ENCODE results near the gene ZNRF2. TPM values are rescaled to one million over a fixed set of nuclear protein-coding genes. Genes with fewer than 3 reads are reported as not detected.
"Not testable (repeated sequence)": the region's sequence is repeated elsewhere in the genome, so short reads cannot be mapped to it uniquely, and the experiment has no call there.

The ZNRF2 gene
- total RNA-seq, 3 donors from 2014 or later = 8.0 to 9.4 (median 8.3) TPM

DNA sequence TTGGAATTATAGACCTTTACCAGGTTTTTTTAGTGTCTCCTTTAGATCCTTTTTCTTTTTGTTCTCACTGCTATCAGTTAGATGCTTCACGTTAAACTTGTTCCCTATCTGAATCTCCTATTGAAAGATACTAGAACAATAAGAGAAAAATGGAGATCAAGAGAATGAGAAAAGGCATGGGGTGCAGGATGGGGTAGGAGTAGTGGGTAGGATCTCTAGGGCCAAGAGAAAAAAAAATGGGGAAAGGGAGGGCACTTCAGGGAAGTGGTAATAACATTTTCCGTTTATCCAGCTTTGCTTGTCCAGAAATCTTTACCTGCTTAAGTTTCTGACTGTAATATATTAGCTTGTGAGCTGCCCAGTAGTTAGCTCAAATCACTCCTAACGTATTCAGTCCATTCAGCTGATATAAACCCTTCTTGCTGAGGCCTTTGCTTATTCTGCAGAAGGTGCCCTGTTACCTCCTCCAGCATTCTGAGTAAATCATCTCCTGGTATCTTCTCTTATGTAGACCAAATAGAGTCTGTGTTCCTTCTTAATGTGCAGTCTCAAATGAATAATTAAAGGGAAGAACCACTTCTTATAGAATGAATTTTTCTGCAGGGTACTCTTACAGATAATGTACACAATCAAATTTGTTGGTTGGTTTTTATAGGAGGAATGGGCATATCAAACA lies 69.7 kb downstream of the ZNRF2 start:
- peaks cover 18% of the 10 kb centered on the region for H3K4me1 Mint-ChIP-seq (ENCODE audit: low read depth)
- no peak overlapping the region for H3K4me3 Mint-ChIP-seq
- DNase-seq (no peak), ATAC-seq (no peak)
- H3K9me3 Mint-ChIP-seq = no peaks in the 10 kb centered on the region
- H3K36me3 Mint-ChIP-seq (ENCODE audit: insufficient read depth) = peaks cover 13% of the 10 kb centered on the region
- H3K27me3 Mint-ChIP-seq (ENCODE audit: low read depth) = no peaks in the 10 kb centered on the region

DNA sequence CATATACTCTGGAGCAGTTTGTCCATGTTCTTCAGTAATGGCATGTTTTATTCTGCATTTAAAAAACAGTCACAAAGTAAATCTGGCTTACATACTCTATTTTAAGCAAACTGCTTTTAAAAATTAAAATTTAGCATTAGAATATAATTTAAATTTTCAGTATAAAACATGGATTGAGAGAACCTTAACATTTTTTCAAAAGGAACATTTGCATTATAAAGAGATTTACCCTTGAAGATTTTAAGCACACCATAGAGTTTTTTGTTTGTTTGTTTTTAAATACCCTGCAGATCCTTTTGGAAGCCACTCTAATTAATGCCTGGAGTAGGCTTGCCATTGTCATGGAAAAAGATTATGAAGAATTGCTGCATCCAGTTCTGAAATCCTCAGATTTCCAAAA lies 70.4 kb downstream of the ZNRF2 start:
- peaks cover 12% of the 10 kb centered on the region for H3K4me1 Mint-ChIP-seq (ENCODE audit: low read depth)
- no peak for DNase-seq
- H3K9me3 Mint-ChIP-seq = no peaks in the 10 kb centered on the region
- H3K4me3 Mint-ChIP-seq = no peak overlapping the region
- no peaks in the 10 kb centered on the region for H3K27me3 Mint-ChIP-seq (ENCODE audit: low read depth)
- peaks cover 13% of the 10 kb centered on the region for H3K36me3 Mint-ChIP-seq (ENCODE audit: insufficient read depth)
- no peak for ATAC-seq

DNA sequence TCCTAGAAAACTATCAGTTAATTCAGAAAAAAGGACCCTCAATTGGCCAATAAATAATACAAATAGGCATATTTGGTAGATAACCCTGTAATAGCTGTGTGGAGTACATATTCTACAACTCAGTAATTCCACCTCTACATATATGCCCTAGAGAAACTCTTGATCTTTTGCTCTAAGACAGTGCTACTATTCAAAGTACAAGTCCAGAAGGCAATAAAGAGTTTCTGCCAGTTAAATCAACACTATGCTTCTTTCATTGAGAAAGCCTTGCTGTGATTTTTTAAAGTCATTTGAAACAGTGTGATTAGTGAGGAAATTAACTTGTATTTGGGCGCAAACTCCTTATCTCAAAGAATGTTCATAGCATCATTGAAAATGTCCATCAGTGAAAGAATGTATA lies 75.6 kb downstream of the ZNRF2 start:
- Mint-ChIP-seq H3K36me3 (ENCODE audit: insufficient read depth) (peaks cover 16% of the 10 kb centered on the region), H3K27me3 (ENCODE audit: low read depth) (no peaks in the 10 kb centered on the region), H3K9me3 (no peaks in the 10 kb centered on the region), H3K4me1 (ENCODE audit: low read depth) (no peaks in the 10 kb centered on the region), H3K4me3 (no peak overlapping the region)
- no peak for DNase-seq
- no peak for ATAC-seq

DNA sequence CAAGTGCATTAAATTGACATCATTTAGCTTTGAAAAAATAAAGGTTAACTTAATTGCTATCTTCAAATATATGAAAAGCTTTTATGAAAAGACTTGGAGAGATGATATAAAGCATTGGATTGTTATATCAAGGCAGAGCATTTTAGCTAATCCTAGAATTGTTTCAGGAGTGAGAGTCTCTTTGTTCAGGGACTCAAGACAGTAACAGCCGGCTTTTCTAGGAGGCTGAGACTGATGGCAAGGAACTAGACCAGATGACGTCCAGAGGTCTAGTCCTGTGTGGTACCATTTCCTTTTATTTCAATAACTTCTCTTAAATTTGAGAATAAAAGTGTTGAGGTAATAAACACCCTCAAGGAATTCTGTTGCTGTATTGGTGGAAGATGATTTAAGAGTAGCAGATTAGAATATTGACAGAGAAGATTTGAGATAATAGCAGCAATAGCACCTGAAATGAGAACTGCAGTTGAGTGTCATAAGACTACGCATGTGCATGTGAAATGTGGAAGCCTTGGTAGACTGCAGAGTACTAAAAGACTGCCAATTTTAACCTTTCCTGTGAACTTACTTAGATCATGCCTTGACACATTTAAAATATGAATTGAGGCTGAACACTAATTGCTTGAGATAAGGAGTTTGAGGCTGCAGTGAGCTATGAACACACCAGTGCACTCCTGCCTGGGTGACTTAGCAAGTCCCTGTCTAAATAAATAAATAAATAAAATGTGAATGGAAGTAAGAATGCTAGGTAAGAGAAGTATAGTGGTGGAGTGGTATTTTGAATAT lies 79.6 kb downstream of the ZNRF2 start:
- no peak for DNase-seq
- H3K27me3 Mint-ChIP-seq (ENCODE audit: low read depth) = no peaks in the 10 kb centered on the region

GRCh38 chr7:30364773-30365172 lies 80.4 kb downstream of the ZNRF2 start:
- no peaks in the 10 kb centered on the region for H3K4me1 Mint-ChIP-seq (ENCODE audit: low read depth)
- DNase-seq (no peak), ATAC-seq (no peak)
- H3K27me3 Mint-ChIP-seq (ENCODE audit: low read depth) = no peaks in the 10 kb centered on the region
- H3K36me3 Mint-ChIP-seq (ENCODE audit: insufficient read depth) = peaks cover 7% of the 10 kb centered on the region
- no peak overlapping the region for H3K4me3 Mint-ChIP-seq
- no peaks in the 10 kb centered on the region for H3K9me3 Mint-ChIP-seq

More for the DNA sequence above, 79.6 kb downstream of the ZNRF2 start:
- ATAC-seq = no peak
- H3K36me3 Mint-ChIP-seq (ENCODE audit: insufficient read depth) = peaks cover 8% of the 10 kb centered on the region
- no peaks in the 10 kb centered on the region for H3K9me3 Mint-ChIP-seq
- H3K4me3 Mint-ChIP-seq = no peak overlapping the region
- no peaks in the 10 kb centered on the region for H3K4me1 Mint-ChIP-seq (ENCODE audit: low read depth)

- Mint-ChIP-seq H3K9me3 (no peaks in the 10 kb centered on the region), H3K27me3 (ENCODE audit: low read depth) (no peaks in the 10 kb centered on the region), H3K4me1 (ENCODE audit: low read depth) (no peaks in the 10 kb centered on the region), H3K36me3 (ENCODE audit: insufficient read depth) (peaks cover 7% of the 10 kb centered on the region), H3K4me3 (no peak overlapping the region)
- ATAC-seq (no peak), DNase-seq (no peak)
These were observed 81.2 kb downstream of the ZNRF2 start for GRCh38 chr7:30365621-30366020.

DNA sequence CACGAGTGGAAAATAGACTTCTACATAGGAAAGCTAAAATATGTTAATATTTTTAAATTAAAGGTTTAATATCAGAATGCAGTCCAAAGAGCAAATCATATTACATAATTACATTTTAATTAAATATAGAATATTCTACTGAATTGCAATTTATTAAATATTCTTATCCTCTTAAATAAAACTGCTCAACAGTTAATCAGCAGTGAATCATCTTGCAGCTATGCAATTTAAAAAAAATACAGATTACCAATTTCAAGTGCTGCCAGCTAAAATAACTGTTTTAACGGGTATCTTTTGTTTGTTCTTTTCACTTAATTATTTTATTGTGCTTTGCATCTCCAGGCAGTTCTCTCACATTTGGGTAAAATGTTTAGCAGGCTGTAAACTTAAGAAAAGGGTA lies 82.2 kb downstream of the ZNRF2 start:
- DNase-seq (no peak), ATAC-seq (no peak)
- Mint-ChIP-seq H3K4me3 (no peak overlapping the region), H3K9me3 (no peaks in the 10 kb centered on the region), H3K36me3 (ENCODE audit: insufficient read depth) (peaks cover 9% of the 10 kb centered on the region), H3K4me1 (ENCODE audit: low read depth) (no peaks in the 10 kb centered on the region), H3K27me3 (ENCODE audit: low read depth) (no peaks in the 10 kb centered on the region)

DNA sequence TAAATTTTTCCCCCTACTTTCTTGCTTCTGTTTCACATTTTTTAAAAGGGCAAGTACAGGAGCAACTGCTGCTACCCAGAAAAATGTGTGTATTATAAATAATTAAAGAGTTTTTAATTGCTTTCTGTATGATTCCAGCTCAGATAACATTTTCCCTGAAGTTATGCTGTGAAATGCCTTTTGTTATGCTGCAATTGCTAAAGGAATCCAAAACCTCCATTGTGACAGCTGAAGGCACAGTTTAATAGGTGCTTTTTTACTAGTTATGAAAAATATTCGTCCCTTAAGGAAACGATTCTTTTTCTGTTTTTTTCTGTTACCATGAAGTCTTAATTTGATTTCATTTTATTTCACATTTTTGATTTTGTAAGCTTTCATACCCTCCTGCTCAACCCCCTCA lies 83.2 kb downstream of the ZNRF2 start:
- H3K9me3 Mint-ChIP-seq = no peaks in the 10 kb centered on the region
- no peaks in the 10 kb centered on the region for H3K4me1 Mint-ChIP-seq (ENCODE audit: low read depth)
- ATAC-seq = no peak
- H3K27me3 Mint-ChIP-seq (ENCODE audit: low read depth) = no peaks in the 10 kb centered on the region
- H3K4me3 Mint-ChIP-seq = no peak overlapping the region
- DNase-seq = no peak
- peaks cover 14% of the 10 kb centered on the region for H3K36me3 Mint-ChIP-seq (ENCODE audit: insufficient read depth)

- Mint-ChIP-seq H3K36me3 (ENCODE audit: insufficient read depth) (peaks cover 14% of the 10 kb centered on the region), H3K27me3 (ENCODE audit: low read depth) (no peaks in the 10 kb centered on the region), H3K4me3 (no peak overlapping the region), H3K9me3 (no peaks in the 10 kb centered on the region), H3K4me1 (ENCODE audit: low read depth) (no peaks in the 10 kb centered on the region)
- DNase-seq (no peak), ATAC-seq (no peak)
These were observed 85.5 kb downstream of the ZNRF2 start for GRCh38 chr7:30369879-30370278.

GRCh38 chr7:30371321-30371720 lies 86.9 kb downstream of the ZNRF2 start:
- H3K9me3 Mint-ChIP-seq = no peaks in the 10 kb centered on the region
- no peaks in the 10 kb centered on the region for H3K4me1 Mint-ChIP-seq (ENCODE audit: low read depth)
- ATAC-seq = no peak
- DNase-seq = no peak
- H3K36me3 Mint-ChIP-seq (ENCODE audit: insufficient read depth) = peaks cover 9% of the 10 kb centered on the region
- no peak overlapping the region for H3K4me3 Mint-ChIP-seq
- no peaks in the 10 kb centered on the region for H3K27me3 Mint-ChIP-seq (ENCODE audit: low read depth)

DNA sequence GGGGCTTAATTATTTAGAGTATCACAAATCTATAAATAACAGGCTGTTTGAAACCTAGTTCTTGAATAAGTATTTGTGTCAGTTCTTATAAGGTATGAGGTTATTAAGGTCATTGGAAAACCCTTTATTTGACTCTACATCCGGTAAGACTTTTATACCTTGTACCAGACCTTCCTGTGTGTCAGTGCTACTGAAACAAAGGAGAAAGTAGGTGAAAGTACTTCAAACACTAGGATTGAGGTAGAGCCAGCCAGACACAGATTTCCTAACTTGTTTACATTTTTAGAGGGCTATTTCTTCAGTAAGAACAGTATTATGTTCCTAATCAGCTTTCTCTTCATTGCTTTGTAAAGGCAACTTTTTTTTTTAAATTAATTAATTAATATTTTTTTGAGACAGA lies 93.9 kb downstream of the ZNRF2 start:
- H3K36me3 Mint-ChIP-seq (ENCODE audit: insufficient read depth) = no peaks in the 10 kb centered on the region
- H3K4me1 Mint-ChIP-seq (ENCODE audit: low read depth) = no peaks in the 10 kb centered on the region
- no peak overlapping the region for H3K4me3 Mint-ChIP-seq
- DNase-seq (no peak), ATAC-seq (no peak)
- H3K27me3 Mint-ChIP-seq (ENCODE audit: low read depth) = no peaks in the 10 kb centered on the region
- H3K9me3 Mint-ChIP-seq = no peaks in the 10 kb centered on the region

DNA sequence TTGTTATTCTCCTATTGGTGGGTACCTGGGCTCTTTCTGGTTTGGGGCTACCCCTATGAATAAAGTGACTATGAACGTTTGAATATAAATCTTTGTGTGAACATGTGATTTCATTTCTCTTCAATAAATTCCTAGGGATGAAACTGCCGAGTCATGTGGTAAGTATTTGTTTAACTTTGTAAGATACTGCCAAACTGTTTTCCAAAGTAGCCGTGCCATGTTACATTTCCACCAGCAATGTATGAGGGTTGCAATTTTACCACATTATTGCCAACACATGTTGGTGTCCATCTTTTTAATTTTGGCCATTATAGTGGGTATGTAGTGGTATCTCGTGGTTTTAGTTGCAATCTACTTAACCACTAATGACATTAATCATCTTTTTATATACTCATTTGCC lies 94.7 kb downstream of the ZNRF2 start:
- no peaks in the 10 kb centered on the region for H3K9me3 Mint-ChIP-seq
- DNase-seq = no peak
- no peaks in the 10 kb centered on the region for H3K4me1 Mint-ChIP-seq (ENCODE audit: low read depth)
- H3K27me3 Mint-ChIP-seq (ENCODE audit: low read depth) = no peaks in the 10 kb centered on the region
- ATAC-seq = no peak
- no peak overlapping the region for H3K4me3 Mint-ChIP-seq
- H3K36me3 Mint-ChIP-seq (ENCODE audit: insufficient read depth) = no peaks in the 10 kb centered on the region

GRCh38 chr7:30379741-30380140 lies 95.3 kb downstream of the ZNRF2 start:
- no peak overlapping the region for H3K4me3 Mint-ChIP-seq
- H3K27me3 Mint-ChIP-seq (ENCODE audit: low read depth) = no peaks in the 10 kb centered on the region
- H3K9me3 Mint-ChIP-seq = no peaks in the 10 kb centered on the region
- no peaks in the 10 kb centered on the region for H3K36me3 Mint-ChIP-seq (ENCODE audit: insufficient read depth)
- ATAC-seq (no peak), DNase-seq (no peak)
- H3K4me1 Mint-ChIP-seq (ENCODE audit: low read depth) = no peaks in the 10 kb centered on the region

- H3K4me3 Mint-ChIP-seq = no peak overlapping the region
These were observed 95.9 kb downstream of the ZNRF2 start for GRCh38 chr7:30380294-30380693.

GRCh38 chr7:30380824-30381223 lies 96.4 kb downstream of the ZNRF2 start:
- not testable (repeated sequence) for ATAC-seq; H3K9me3 Mint-ChIP-seq; H3K27me3 Mint-ChIP-seq (ENCODE audit: low read depth); H3K36me3 Mint-ChIP-seq (ENCODE audit: insufficient read depth); H3K4me1 Mint-ChIP-seq (ENCODE audit: low read depth); H3K4me3 Mint-ChIP-seq; DNase-seq

More at GRCh38 chr7:30380294-30380693, 95.9 kb downstream of the ZNRF2 start:
- no peaks in the 10 kb centered on the region for H3K36me3 Mint-ChIP-seq (ENCODE audit: insufficient read depth)
- H3K9me3 Mint-ChIP-seq = no peaks in the 10 kb centered on the region
- no peaks in the 10 kb centered on the region for H3K4me1 Mint-ChIP-seq (ENCODE audit: low read depth)
- DNase-seq (no peak), ATAC-seq (no peak)
- H3K27me3 Mint-ChIP-seq (ENCODE audit: low read depth) = no peaks in the 10 kb centered on the region
